Transverse colon (tissue), 4 donors: Measurements from ENCODE around the gene ATRX. TPM values are rescaled to one million over a fixed set of nuclear protein-coding genes. Genes with fewer than 3 reads are reported as not detected.
"Not testable (repeated sequence)": the region's sequence is repeated elsewhere in the genome, so short reads cannot be mapped to it uniquely, and the experiment has no call there.

Source experiments
- DNase-seq: peaks from one replicate; pipeline ENCODE4 v3.0.0-alpha.2; 2019
- H3K27ac ChIP-seq, 4 donors: fragments of 200-600 bp; sonication (generic); 2 replicates each; pipeline ENCODE4 v1.5.1; 2016 to 2018; ENCODE audit warnings: inconsistent platforms in 4 of 4
- H3K27me3 ChIP-seq: fragments of 200-600 bp; sonication (generic); 2 replicates; pipeline ENCODE4 v1.5.1; 2017; ENCODE audit warnings: inconsistent platforms
- H3K36me3 ChIP-seq, 4 donors: fragments of 200-600 bp; sonication (generic); 2 replicates each; pipeline ENCODE4 v1.5.1; 2017 to 2019; ENCODE audit warnings: inconsistent platforms in 4 of 4
- H3K4me1 ChIP-seq, 4 donors: fragments of 200-600 bp; sonication (generic); 2 replicates each; pipeline ENCODE4 v1.5.1; 2017 to 2020; ENCODE audit warnings: inconsistent platforms in 4 of 4
- H3K4me3 ChIP-seq, 4 donors: fragments of 200-600 bp; sonication (generic); 1 replicate in 1 of 4; 2 replicates in 3 of 4; pipeline versions ENCODE4 v1.5.1 to v1.6.1; 2017 to 2019; ENCODE audit warnings: inconsistent platforms in 4 of 4
- H3K9me3 ChIP-seq, 2 donors: fragments of 200-600 bp; sonication (generic); 2 replicates each; pipeline ENCODE4 v1.5.1; 2017 to 2019; ENCODE audit warnings: inconsistent platforms in 2 of 2
- EP300 ChIP-seq: sonication (generic); formaldehyde crosslinking; IDR thresholded peaks from one replicate; pipeline ENCODE4 v1.6.1; 2017; ENCODE audit warnings: antibody characterized with exemption, low read depth
- POLR2A ChIP-seq: fragments of 450-650 bp; IDR thresholded peaks from one replicate; pipeline ENCODE4 v1.6.1; 2016; ENCODE audit warnings: antibody characterized with exemption, mild to moderate bottlenecking, moderate library complexity
- POLR2AphosphoS5 ChIP-seq, 3 donors: sonication (generic); formaldehyde crosslinking; IDR thresholded peaks; one replicate each; pipeline ENCODE4 v1.6.1; 2016; ENCODE audit warnings: antibody characterized with exemption in 3 of 3
- WGBS, 2 donors: methylation state at CpG; one replicate each; pipeline ENCODE4 v1.1.5; 2018; ENCODE audit warnings: low coverage in 1 of 2; 5-methylcytosine and 5-hydroxymethylcytosine counted together
- in situ Hi-C, 4 donors: fragments of 200-750 bp; cut with MboI; loops; one replicate each; pipeline versions ENCODE4 v1.15.0 to v1.15.1; 2017; ENCODE audit warnings: low sequenced_read_pairs in 3 of 4, low pct_ligation_motif_present in 1 of 4, low pct_unique_long_range_greater_than_20kb in 1 of 4
- intact Hi-C: fragments of 100-400 bp; cut with DNase I; formaldehyde crosslinking; loops from one replicate; pipeline ENCODE4 v1.15.1; 2023; ENCODE audit warnings: low total_unique reads
- total RNA-seq, 4 donors: library from RNA; depleted of rRNA; stranded (reverse); fragments of >200 nt; gene quantifications; one replicate each; pipeline ENCODE4 v1.1.0, GENCODE V29; 2016
- TF ChIP-seq, protein P1 (sequence below), 5 experiments: fragments of 200-600 bp in 3 of 5; fragments of 450-650 bp in 2 of 5; sonication (generic) in 3 of 5; IDR thresholded peaks; 1 replicate in 2 of 5; 2 replicates in 3 of 5; pipeline ENCODE4 v1.5.1; 2016 to 2017; ENCODE audit warnings: antibody characterized with exemption in 5 of 5, inconsistent platforms in 3 of 5, mild to moderate bottlenecking in 2 of 5, moderate library complexity in 1 of 5

ATRX gene
- total RNA-seq, 4 donors from 2014 or later, result 57.9 to 547 (median 74.5) TPM

DNA sequence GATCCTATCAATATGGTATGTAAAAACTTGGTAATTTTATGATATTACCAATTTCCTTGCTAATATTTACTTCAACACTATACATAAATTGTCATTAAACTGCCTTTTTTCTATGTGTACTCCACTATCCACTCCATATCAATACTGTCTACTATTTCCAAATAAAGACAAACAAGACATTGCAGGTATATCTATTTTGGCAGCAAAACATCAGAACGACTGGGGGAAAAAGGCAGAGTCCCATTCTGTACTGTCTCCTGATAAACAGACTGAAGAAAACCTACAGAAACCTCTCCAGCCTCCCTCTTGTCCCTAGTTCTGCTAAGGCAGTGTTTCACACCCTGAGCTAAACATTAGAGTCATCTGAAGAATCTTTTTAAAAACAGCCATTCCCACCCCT is 96.6 kb downstream of the ATRX start:
- TF ChIP-seq POLR2AphosphoS5 (IDR thresholded peaks at IDR 0.05) (no peak), EP300 (no peak), POLR2A (no peak)
- TF ChIP-seq, protein P1, sequence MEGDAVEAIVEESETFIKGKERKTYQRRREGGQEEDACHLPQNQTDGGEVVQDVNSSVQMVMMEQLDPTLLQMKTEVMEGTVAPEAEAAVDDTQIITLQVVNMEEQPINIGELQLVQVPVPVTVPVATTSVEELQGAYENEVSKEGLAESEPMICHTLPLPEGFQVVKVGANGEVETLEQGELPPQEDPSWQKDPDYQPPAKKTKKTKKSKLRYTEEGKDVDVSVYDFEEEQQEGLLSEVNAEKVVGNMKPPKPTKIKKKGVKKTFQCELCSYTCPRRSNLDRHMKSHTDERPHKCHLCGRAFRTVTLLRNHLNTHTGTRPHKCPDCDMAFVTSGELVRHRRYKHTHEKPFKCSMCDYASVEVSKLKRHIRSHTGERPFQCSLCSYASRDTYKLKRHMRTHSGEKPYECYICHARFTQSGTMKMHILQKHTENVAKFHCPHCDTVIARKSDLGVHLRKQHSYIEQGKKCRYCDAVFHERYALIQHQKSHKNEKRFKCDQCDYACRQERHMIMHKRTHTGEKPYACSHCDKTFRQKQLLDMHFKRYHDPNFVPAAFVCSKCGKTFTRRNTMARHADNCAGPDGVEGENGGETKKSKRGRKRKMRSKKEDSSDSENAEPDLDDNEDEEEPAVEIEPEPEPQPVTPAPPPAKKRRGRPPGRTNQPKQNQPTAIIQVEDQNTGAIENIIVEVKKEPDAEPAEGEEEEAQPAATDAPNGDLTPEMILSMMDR (IDR thresholded peaks at IDR 0.05), result no peak
- no peak for DNase-seq
- Histone ChIP-seq H3K27ac (no peak overlapping the region), H3K9me3 (no peaks in the 10 kb centered on the region), H3K36me3 (no peaks in the 10 kb centered on the region), H3K27me3 (no peaks in the 10 kb centered on the region), H3K4me1 (no peaks in the 10 kb centered on the region), H3K4me3 (no peak overlapping the region)
- 37% methylated on average over 1 of the region's 1 CpG; no CpG with 5 or more reads in 1 of the 2 donors for WGBS, 2 donors
- intact Hi-C loops, result no loop called here
- in situ Hi-C loops, result no loop called here

DNA sequence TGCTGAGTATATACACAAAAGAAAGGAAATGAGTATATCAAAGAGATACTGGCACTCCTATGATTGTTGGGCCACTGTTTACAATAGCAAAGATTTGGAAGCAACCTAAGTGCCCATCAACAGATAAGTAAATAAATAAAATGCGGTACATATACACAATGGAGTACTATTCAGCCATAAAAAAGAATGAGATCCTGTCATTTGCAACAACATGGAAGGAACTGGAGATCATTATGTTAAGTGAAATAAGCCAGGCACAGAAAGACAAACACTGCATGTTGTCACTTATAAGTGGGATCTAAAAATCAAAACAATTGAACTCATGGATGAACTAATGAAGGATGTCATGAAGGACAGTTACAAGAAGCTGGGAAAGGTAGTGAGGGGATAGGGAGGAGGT is 100.3 kb downstream of the ATRX start:
- WGBS, 2 donors, result 93% methylated on average over 1 of the region's 1 CpG; no CpG with 5 or more reads in 1 of the 2 donors
- H3K27ac ChIP-seq, H3K36me3 ChIP-seq, H3K4me1 ChIP-seq, in situ Hi-C loops, H3K27me3 ChIP-seq, H3K4me3 ChIP-seq, H3K9me3 ChIP-seq, intact Hi-C loops, DNase-seq: not testable (repeated sequence)

DNA sequence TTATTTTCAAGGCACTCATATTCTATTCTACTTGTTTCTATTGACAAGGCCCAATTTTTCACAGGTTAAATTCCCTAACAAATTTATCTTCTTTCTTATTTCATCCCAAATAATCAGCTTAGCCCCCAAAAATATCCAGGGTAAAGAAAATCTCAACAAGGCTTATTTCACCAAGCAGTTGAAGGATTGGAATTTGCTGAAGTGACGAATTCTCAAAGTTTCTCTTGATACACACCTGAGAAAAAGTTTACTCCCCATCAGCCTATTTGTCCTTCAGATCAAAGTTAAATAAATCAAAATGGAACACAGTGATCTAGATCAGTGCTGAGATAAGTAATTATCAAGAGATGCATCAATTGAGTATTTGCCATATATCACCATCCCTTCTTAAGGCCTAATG is 106.9 kb downstream of the ATRX start:
- no peak overlapping the region for H3K27ac ChIP-seq
- H3K36me3 ChIP-seq, result peaks cover 0 to 4% (median 0%) of the 10 kb centered on the region in 4 donors
- H3K27me3 ChIP-seq, result no peaks in the 10 kb centered on the region
- H3K4me1 ChIP-seq, result no peaks in the 10 kb centered on the region
- H3K9me3 ChIP-seq, result no peaks in the 10 kb centered on the region
- 79 to 100% methylated on average over 1 of the region's 1 CpG for WGBS, 2 donors
- intact Hi-C loops, result no loop called here
- H3K4me3 ChIP-seq, result no peak overlapping the region
- in situ Hi-C loops, result no loop called here
- no peak for TF ChIP-seq POLR2AphosphoS5 (IDR thresholded peaks at IDR 0.05)
- TF ChIP-seq EP300, result no peak
- TF ChIP-seq, protein P1 (IDR thresholded peaks at IDR 0.05), result no peak
- no peak for TF ChIP-seq POLR2A
- no peak for DNase-seq

DNA sequence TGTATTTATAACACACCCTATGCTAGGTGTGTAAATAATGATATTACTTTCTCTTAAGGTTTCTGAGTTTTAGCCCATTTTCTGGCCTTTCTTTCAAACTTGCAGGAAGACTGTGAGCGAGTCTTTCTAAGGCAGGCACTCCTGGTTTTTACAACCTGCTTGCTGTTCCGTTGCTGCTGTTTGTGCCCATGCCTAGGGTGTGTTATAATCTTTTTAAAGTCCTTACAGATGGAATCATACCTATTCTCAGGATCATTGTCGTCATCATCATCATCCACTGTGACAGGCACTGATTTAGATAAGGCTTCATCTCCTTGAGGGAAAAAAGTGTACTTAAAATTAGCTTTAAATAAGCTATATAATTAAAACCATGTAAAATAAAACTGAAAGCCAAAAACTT is 110.0 kb downstream of the ATRX start:
- Histone ChIP-seq H3K9me3 (no peaks in the 10 kb centered on the region), H3K4me1 (no peaks in the 10 kb centered on the region), H3K36me3 (no peaks in the 10 kb centered on the region), H3K27ac (no peak overlapping the region), H3K4me3 (no peak overlapping the region), H3K27me3 (no peaks in the 10 kb centered on the region)
- DNase-seq, result no peak
- in situ Hi-C loops, result no loop called here
- 61% methylated on average over 3 of the region's 3 CpGs; no CpG with 5 or more reads in 1 of the 2 donors for WGBS, 2 donors
- TF ChIP-seq, protein P1 (IDR thresholded peaks at IDR 0.05), result no peak
- TF ChIP-seq POLR2A, result no peak
- TF ChIP-seq EP300, result no peak
- no peak for TF ChIP-seq POLR2AphosphoS5 (IDR thresholded peaks at IDR 0.05)
- intact Hi-C loops, result no loop called here
